Measurements from ENCODE around the gene TBCD.
"Not testable (repeated sequence)": the region's sequence is repeated elsewhere in the genome, so short reads cannot be mapped to it uniquely, and the experiment has no call there.

TBCD gene

GRCh38 chr17:82950525-82951102 is 198.7 kb downstream of the TBCD start:
- no peak for DNase-seq (ENCODE audit: low read depth)
- TF ChIP-seq, protein P1, sequence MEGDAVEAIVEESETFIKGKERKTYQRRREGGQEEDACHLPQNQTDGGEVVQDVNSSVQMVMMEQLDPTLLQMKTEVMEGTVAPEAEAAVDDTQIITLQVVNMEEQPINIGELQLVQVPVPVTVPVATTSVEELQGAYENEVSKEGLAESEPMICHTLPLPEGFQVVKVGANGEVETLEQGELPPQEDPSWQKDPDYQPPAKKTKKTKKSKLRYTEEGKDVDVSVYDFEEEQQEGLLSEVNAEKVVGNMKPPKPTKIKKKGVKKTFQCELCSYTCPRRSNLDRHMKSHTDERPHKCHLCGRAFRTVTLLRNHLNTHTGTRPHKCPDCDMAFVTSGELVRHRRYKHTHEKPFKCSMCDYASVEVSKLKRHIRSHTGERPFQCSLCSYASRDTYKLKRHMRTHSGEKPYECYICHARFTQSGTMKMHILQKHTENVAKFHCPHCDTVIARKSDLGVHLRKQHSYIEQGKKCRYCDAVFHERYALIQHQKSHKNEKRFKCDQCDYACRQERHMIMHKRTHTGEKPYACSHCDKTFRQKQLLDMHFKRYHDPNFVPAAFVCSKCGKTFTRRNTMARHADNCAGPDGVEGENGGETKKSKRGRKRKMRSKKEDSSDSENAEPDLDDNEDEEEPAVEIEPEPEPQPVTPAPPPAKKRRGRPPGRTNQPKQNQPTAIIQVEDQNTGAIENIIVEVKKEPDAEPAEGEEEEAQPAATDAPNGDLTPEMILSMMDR (IDR thresholded peaks at IDR 0.05; ENCODE audit: insufficient read depth, low read depth, low read length, missing control alignments), result no peak
- no peak overlapping the region for H3K4me3 ChIP-seq (ENCODE audit: low read length)

GRCh38 chr17:82952019-82952418 is 200.2 kb downstream of the TBCD start:
- TF ChIP-seq, protein P1 (IDR thresholded peaks at IDR 0.05; ENCODE audit: insufficient read depth, low read depth, low read length, missing control alignments), result no peak
- no peak overlapping the region for H3K4me3 ChIP-seq (ENCODE audit: low read length)
- no peak for DNase-seq (ENCODE audit: low read depth)

- not testable (repeated sequence) for DNase-seq (ENCODE audit: low read depth); H3K4me3 ChIP-seq (ENCODE audit: low read length)
Measured at GRCh38 chr17:82955106-82955505, 203.2 kb downstream of the TBCD start.

DNA sequence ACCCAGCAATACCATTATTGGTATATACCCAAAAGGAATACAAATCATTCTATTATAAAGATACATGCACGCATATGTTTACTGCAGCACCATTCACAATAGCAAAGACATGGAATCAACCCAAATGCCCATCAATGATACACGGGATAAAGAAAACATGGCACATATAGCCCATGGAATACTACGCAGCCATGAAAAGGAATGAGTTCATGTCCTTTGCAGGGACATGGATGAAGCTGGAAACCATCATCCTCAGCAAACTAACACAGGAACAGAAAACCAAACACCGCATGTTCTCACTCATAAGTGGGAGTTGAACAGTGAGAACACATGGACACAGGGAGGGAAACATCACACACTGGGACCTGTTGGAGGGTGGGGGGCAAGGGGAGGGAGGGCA is 203.8 kb downstream of the TBCD start:
- DNase-seq (ENCODE audit: low read depth), result not testable (repeated sequence)

DNA sequence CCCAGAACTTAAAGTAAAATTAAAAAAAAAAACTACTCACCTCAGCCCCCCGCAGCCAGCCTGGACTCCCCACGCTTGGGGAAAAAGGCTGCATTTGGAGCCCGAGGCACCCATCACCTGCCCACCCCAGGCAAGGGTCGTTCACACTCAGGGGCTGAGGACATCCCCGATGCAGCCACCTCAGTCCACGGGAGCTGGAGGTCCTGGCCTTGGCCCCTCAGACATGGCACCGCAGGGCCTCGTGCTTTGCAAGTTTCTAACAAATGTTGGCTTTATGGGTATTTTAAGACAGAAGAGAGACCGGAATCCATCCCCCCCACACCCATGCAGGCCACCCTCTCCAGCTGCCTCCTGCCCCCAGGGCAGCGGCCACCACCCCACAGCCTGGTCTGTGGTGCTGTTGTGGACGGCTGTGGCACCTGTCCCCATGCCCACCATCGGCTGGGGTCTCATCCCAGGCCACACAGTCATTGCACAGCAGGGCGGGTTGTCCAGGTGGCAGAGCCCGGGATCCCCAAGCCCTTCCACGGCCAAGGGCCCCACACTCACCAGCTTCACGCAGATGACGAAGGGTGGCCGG is 204.4 kb downstream of the TBCD start:
- DNase-seq (ENCODE audit: low read depth), result no peak
- TF ChIP-seq, protein P1 (IDR thresholded peaks at IDR 0.05; ENCODE audit: insufficient read depth, low read depth, low read length, missing control alignments), result no peak
- H3K4me3 ChIP-seq (ENCODE audit: low read length), result no peak overlapping the region

More for the DNA sequence above, 203.8 kb downstream of the TBCD start:
- H3K4me3 ChIP-seq (ENCODE audit: low read length), result not testable (repeated sequence)

DNA sequence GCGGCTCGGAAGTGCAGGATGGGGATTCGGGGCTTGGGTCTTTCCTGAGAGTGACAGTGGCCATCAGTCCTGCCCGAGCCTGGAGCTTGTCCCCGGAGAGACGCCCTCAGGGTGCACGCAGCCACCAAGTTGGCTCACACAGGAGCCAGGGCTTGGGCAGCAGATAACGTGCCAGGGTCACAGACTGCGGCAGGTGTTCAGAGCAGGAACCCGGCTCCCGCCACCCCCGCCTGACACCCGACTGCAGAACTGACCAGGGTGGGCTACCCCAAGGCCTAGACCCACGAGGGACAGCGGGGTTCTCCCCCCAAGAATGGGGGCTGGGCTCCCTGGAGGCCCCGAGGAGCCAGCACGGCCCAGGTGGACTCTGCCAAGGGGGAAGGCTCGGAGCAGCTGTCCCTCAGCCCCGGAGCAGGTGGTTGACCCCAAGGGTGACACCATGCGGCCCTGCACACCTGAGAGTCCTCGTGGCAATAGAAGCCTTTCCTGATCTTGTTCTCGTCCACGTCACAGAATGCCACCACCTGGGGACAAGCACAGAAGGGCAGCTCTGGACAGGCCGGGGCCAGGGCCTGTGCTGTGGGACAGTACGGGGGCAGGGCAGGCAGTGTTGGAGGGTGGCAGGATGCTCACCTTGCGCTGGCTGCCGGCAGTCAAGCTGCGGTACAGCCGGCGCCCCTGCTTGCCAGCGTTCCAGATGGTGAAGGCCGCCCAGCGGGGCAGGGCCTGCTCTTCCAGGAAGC is 205.0 kb downstream of the TBCD start:
- no peak for DNase-seq (ENCODE audit: low read depth)
- TF ChIP-seq, protein P1 (IDR thresholded peaks at IDR 0.05; ENCODE audit: insufficient read depth, low read depth, low read length, missing control alignments), result no peak

GRCh38 chr17:82957469-82957795 is 205.6 kb downstream of the TBCD start:
- no peak for DNase-seq (ENCODE audit: low read depth)
- no peak overlapping the region for H3K4me3 ChIP-seq (ENCODE audit: low read length)
- TF ChIP-seq, protein P1 (IDR thresholded peaks at IDR 0.05; ENCODE audit: insufficient read depth, low read depth, low read length, missing control alignments), result no peak

More for the DNA sequence above, 205.0 kb downstream of the TBCD start:
- no peak overlapping the region for H3K4me3 ChIP-seq (ENCODE audit: low read length)

Data from epithelial cell of esophagus (primary cell).